HEK293 (cell line): ENCODE results near the gene RARRES2.

Source experiments
- CTCF ChIA-PET: fragments of 350-600 bp; formaldehyde crosslinking; extraction: SDS; loops from one replicate; lab custom pipeline; 2021; ENCODE audit warnings: antibody characterized with exemption; lab: Yijun Ruan, JAX
- POLR2A ChIA-PET: fragments of 300-600 bp; formaldehyde crosslinking; extraction: SDS; loops from one replicate; lab custom pipeline; 2020; ENCODE audit warnings: antibody characterized with exemption, inconsistent platforms; lab: Yijun Ruan, JAX
- H3K27ac ChIP-seq: fragments of 200-500 bp; sonication (Bioruptor generic); 2 replicates; pipeline ENCODE4 v1.5.1; 2014; ENCODE audit warnings: low read depth, low read length, control low read depth, inconsistent platforms; ENCODE audit errors: extremely low read depth
- H3K36me3 ChIP-seq, 2 experiments: fragments of 200-500 bp in 1 of 2; sonication (Bioruptor generic) in 1 of 2; 1 replicate in 1 of 2; 2 replicates in 1 of 2; pipeline ENCODE4 v1.5.1; 2014 to 2017; ENCODE audit warnings: inconsistent platforms in 2 of 2, low read length in 2 of 2; ENCODE audit not compliant: control insufficient read depth in 2 of 2, insufficient read depth in 1 of 2
- H3K4me1 ChIP-seq: fragments of 200-500 bp; sonication (Bioruptor generic); 2 replicates; pipeline ENCODE4 v1.5.1; 2014; ENCODE audit warnings: mild to moderate bottlenecking, low read length, inconsistent platforms; ENCODE audit not compliant: control insufficient read depth, insufficient read depth
- H3K4me3 ChIP-seq: 2 replicates; pipeline ENCODE4 v1.5.1; 2011; ENCODE audit warnings: low read depth, mild to moderate bottlenecking, control low read depth, low read length, moderate library complexity
- H3K9me3 ChIP-seq: fragments of 200-500 bp; sonication (Bioruptor generic); 2 replicates; pipeline ENCODE4 v1.5.1; 2014; ENCODE audit warnings: low read depth, low read length, inconsistent platforms; ENCODE audit not compliant: control insufficient read depth, insufficient read depth
- HOXD13 ChIP-seq: sonication (generic); formaldehyde crosslinking; IDR thresholded peaks from 2 replicates; pipeline ENCODE4 v1.8.0; 2022; ENCODE audit warnings: missing genetic modification reagents, borderline replicate concordance
- KLF7 ChIP-seq: fragments of 450-650 bp; formaldehyde crosslinking; IDR thresholded peaks from 2 replicates; pipeline ENCODE4 v1.5.1; 2016; ENCODE audit warnings: missing biosample characterization, missing genetic modification characterization, borderline replicate concordance
- PRDM1 ChIP-seq: fragments of 450-650 bp; formaldehyde crosslinking; IDR thresholded peaks from 2 replicates; pipeline ENCODE4; 2016; ENCODE audit warnings: missing biosample characterization, missing genetic modification characterization
- RBAK ChIP-seq: fragments of 450-650 bp; formaldehyde crosslinking; IDR thresholded peaks from 2 replicates; pipeline ENCODE4 v1.5.1; 2016; ENCODE audit warnings: missing biosample characterization, missing genetic modification characterization
- REPIN1 ChIP-seq: fragments of 450-650 bp; formaldehyde crosslinking; IDR thresholded peaks from 2 replicates; pipeline ENCODE4 v1.5.1; 2017; ENCODE audit warnings: missing biosample characterization, missing genetic modification characterization, low read depth
- YY2 ChIP-seq: fragments of 450-650 bp; formaldehyde crosslinking; IDR thresholded peaks from 2 replicates; pipeline ENCODE4 v1.5.1; 2016; ENCODE audit warnings: missing biosample characterization, missing genetic modification characterization
- ZBTB48 ChIP-seq: fragments of 450-650 bp; formaldehyde crosslinking; IDR thresholded peaks from 2 replicates; pipeline ENCODE4 v1.5.1; 2016; ENCODE audit warnings: missing biosample characterization, missing genetic modification characterization
- ZBTB8A ChIP-seq: fragments of 450-650 bp; formaldehyde crosslinking; IDR thresholded peaks from 2 replicates; pipeline ENCODE4 v1.5.1; 2016; ENCODE audit warnings: missing biosample characterization, missing genetic modification characterization
- ZNF112 ChIP-seq: fragments of 450-650 bp; formaldehyde crosslinking; IDR thresholded peaks from 2 replicates; pipeline ENCODE4 v1.5.0; 2017; ENCODE audit warnings: missing biosample characterization, missing genetic modification characterization
- ZNF155 ChIP-seq: fragments of 450-650 bp; formaldehyde crosslinking; IDR thresholded peaks from 2 replicates; pipeline ENCODE4 v1.5.1; 2016; ENCODE audit warnings: missing biosample characterization, missing genetic modification characterization
- ZNF221 ChIP-seq: fragments of 450-650 bp; formaldehyde crosslinking; IDR thresholded peaks from 2 replicates; pipeline ENCODE4 v1.5.1; 2017; ENCODE audit warnings: missing biosample characterization, missing genetic modification characterization, borderline replicate concordance
- ZNF223 ChIP-seq: fragments of 450-650 bp; formaldehyde crosslinking; IDR thresholded peaks from 2 replicates; pipeline ENCODE4 v1.5.1; 2016; ENCODE audit warnings: missing biosample characterization, missing genetic modification characterization
- ZNF324 ChIP-seq: fragments of 450-650 bp; formaldehyde crosslinking; IDR thresholded peaks from 2 replicates; pipeline ENCODE4 v1.5.1; 2016; ENCODE audit warnings: missing biosample characterization, missing genetic modification characterization
- ZNF341 ChIP-seq: fragments of 450-650 bp; formaldehyde crosslinking; IDR thresholded peaks from 2 replicates; pipeline ENCODE4; 2016; ENCODE audit warnings: low read depth, missing biosample characterization, missing genetic modification characterization
- ZNF433 ChIP-seq: fragments of 450-650 bp; formaldehyde crosslinking; IDR thresholded peaks from 2 replicates; pipeline ENCODE4 v1.5.1; 2016; ENCODE audit warnings: missing biosample characterization, missing genetic modification characterization, low read depth
- ZNF473 ChIP-seq: fragments of 450-650 bp; formaldehyde crosslinking; IDR thresholded peaks from 2 replicates; pipeline ENCODE4 v1.5.1; 2017; ENCODE audit warnings: missing biosample characterization, missing genetic modification characterization
- ZNF530 ChIP-seq: fragments of 450-650 bp; formaldehyde crosslinking; IDR thresholded peaks from 2 replicates; pipeline ENCODE4 v1.5.1; 2016; ENCODE audit warnings: low read depth, missing biosample characterization, missing genetic modification characterization
- ZNF571 ChIP-seq: fragments of 450-650 bp; formaldehyde crosslinking; IDR thresholded peaks from 2 replicates; pipeline ENCODE4 v1.5.0; 2017; ENCODE audit warnings: missing biosample characterization, missing genetic modification characterization
- ZNF664 ChIP-seq: fragments of 450-650 bp; formaldehyde crosslinking; IDR thresholded peaks from 2 replicates; pipeline ENCODE4 v1.5.1; 2016; ENCODE audit warnings: missing biosample characterization, missing genetic modification characterization
- ZNF76 ChIP-seq: fragments of 450-650 bp; formaldehyde crosslinking; IDR thresholded peaks from 2 replicates; pipeline ENCODE4; 2016; ENCODE audit warnings: low read depth, missing biosample characterization, missing genetic modification characterization, borderline replicate concordance
- ZNF777 ChIP-seq: fragments of 450-650 bp; formaldehyde crosslinking; IDR thresholded peaks from 2 replicates; pipeline ENCODE4 v1.5.1; 2017; ENCODE audit warnings: missing biosample characterization, missing genetic modification characterization, borderline replicate concordance
- ZNF785 ChIP-seq: fragments of 450-650 bp; formaldehyde crosslinking; IDR thresholded peaks from 2 replicates; pipeline ENCODE4 v1.5.1; 2016; ENCODE audit warnings: missing biosample characterization, missing genetic modification characterization
- ZNF791 ChIP-seq: fragments of 450-650 bp; formaldehyde crosslinking; IDR thresholded peaks from 2 replicates; pipeline ENCODE4 v1.5.1; 2016; ENCODE audit warnings: missing biosample characterization, missing genetic modification characterization
- ZNF830 ChIP-seq: fragments of 450-650 bp; IDR thresholded peaks from 2 replicates; pipeline ENCODE4 v1.5.0; 2018; ENCODE audit warnings: missing biosample characterization, missing genetic modification characterization, low read depth, mild to moderate bottlenecking, moderate library complexity
- ZNF843 ChIP-seq: fragments of 450-650 bp; formaldehyde crosslinking; IDR thresholded peaks from 2 replicates; pipeline ENCODE4 v1.5.1; 2016; ENCODE audit warnings: missing biosample characterization, missing genetic modification characterization
- TF ChIP-seq, protein P1 (sequence below): fragments of 450-650 bp; formaldehyde crosslinking; IDR thresholded peaks from 2 replicates; pipeline ENCODE4 v1.5.1; 2016; ENCODE audit warnings: missing biosample characterization, missing genetic modification characterization
- TF ChIP-seq, protein P2 (sequence below): fragments of 450-650 bp; formaldehyde crosslinking; IDR thresholded peaks from 2 replicates; pipeline ENCODE4 v1.5.1; 2017; ENCODE audit warnings: missing biosample characterization, missing genetic modification characterization
- TF ChIP-seq, protein P3 (sequence below): fragments of 450-650 bp; formaldehyde crosslinking; IDR thresholded peaks from 2 replicates; pipeline ENCODE4 v1.5.1; 2017; ENCODE audit warnings: missing biosample characterization, missing genetic modification characterization
- TF ChIP-seq, protein P4 (sequence below): fragments of 450-650 bp; formaldehyde crosslinking; IDR thresholded peaks from 2 replicates; pipeline ENCODE4 v1.5.1; 2016; ENCODE audit warnings: missing biosample characterization, missing genetic modification characterization

RARRES2 gene

GRCh38 chr7:150322114-150322832, 19.2 kb downstream of the RARRES2 start:
- Histone ChIP-seq H3K9me3 (no peaks in the 10 kb centered on the region), H3K36me3 (peaks cover 8 to 30% of the 10 kb centered on the region in 2 experiments), H3K4me1 (no peaks in the 10 kb centered on the region), H3K27ac (peak overlapping the region; percentile 50; the same call in 1 of the 2 replicates), H3K4me3 (peak overlapping the region; percentile 80)
- ChIA-PET CTCF (no interaction called here), POLR2A (no interaction called here)
- TF ChIP-seq ZNF324 (tag by site-specific recombination): no peak
- TF ChIP-seq, protein P1, sequence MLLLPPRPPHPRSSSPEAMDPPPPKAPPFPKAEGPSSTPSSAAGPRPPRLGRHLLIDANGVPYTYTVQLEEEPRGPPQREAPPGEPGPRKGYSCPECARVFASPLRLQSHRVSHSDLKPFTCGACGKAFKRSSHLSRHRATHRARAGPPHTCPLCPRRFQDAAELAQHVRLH: no peak
- TF ChIP-seq ZNF843: no peak
- TF ChIP-seq HOXD13 (CRISPR knock-in tag): no peak
- no peak for TF ChIP-seq ZNF223 (tag by site-specific recombination)
- TF ChIP-seq ZNF341 (tag by site-specific recombination): peak; percentile 60
- no peak for TF ChIP-seq ZNF830 (tag by site-specific recombination)
- 0 out of 2 replicates have a peak, but pooled peaks have one; percentile 5 for TF ChIP-seq PRDM1 (tag by site-specific recombination)
- TF ChIP-seq YY2: 0 out of 2 replicates have a peak, but pooled peaks have one; percentile 22

DNA sequence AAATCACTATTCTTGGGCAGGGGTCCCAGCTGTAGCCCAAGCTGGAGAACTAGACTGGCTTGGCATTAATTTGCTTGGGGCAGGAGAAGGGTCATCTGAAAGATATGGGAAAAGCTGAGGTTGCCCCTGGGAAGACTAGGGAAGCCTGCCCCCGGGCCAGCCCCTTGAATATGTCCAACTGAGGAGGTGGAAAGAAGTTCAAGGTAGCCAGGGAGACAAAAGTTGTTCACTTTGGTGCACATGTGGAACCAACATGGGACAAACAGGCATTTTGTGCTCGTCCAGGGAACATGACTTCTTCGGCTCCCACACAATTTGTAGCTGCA, 19.7 kb downstream of the RARRES2 start:
- Histone ChIP-seq H3K4me1 (no peaks in the 10 kb centered on the region), H3K27ac (no peak overlapping the region), H3K4me3 (no peak overlapping the region), H3K9me3 (no peaks in the 10 kb centered on the region), H3K36me3 (peaks cover 5 to 25% of the 10 kb centered on the region in 2 experiments; a peak in 2 of 3 replicates)
- CTCF ChIA-PET: no interaction called here
- POLR2A ChIA-PET: no interaction called here
- TF ChIP-seq RBAK (tag by site-specific recombination): no peak
- no peak for TF ChIP-seq ZNF571 (tag by site-specific recombination)
- no peak for TF ChIP-seq ZNF530 (tag by site-specific recombination)
- TF ChIP-seq, protein P2, sequence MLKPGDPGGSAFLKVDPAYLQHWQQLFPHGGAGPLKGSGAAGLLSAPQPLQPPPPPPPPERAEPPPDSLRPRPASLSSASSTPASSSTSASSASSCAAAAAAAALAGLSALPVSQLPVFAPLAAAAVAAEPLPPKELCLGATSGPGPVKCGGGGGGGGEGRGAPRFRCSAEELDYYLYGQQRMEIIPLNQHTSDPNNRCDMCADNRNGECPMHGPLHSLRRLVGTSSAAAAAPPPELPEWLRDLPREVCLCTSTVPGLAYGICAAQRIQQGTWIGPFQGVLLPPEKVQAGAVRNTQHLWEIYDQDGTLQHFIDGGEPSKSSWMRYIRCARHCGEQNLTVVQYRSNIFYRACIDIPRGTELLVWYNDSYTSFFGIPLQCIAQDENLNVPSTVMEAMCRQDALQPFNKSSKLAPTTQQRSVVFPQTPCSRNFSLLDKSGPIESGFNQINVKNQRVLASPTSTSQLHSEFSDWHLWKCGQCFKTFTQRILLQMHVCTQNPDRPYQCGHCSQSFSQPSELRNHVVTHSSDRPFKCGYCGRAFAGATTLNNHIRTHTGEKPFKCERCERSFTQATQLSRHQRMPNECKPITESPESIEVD (tag by site-specific recombination): no peak
- no peak for TF ChIP-seq ZNF785
- TF ChIP-seq ZNF777 (tag by site-specific recombination): no peak
- no peak for TF ChIP-seq ZNF76
- TF ChIP-seq ZNF155 (tag by site-specific recombination): no peak
- TF ChIP-seq, protein P3, sequence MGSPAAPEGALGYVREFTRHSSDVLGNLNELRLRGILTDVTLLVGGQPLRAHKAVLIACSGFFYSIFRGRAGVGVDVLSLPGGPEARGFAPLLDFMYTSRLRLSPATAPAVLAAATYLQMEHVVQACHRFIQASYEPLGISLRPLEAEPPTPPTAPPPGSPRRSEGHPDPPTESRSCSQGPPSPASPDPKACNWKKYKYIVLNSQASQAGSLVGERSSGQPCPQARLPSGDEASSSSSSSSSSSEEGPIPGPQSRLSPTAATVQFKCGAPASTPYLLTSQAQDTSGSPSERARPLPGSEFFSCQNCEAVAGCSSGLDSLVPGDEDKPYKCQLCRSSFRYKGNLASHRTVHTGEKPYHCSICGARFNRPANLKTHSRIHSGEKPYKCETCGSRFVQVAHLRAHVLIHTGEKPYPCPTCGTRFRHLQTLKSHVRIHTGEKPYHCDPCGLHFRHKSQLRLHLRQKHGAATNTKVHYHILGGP: no peak
- no peak for TF ChIP-seq ZNF112 (tag by site-specific recombination)
- TF ChIP-seq ZNF433 (tag by site-specific recombination): no peak
- TF ChIP-seq ZNF791 (tag by site-specific recombination): no peak
- TF ChIP-seq ZNF221 (tag by site-specific recombination): no peak
- TF ChIP-seq, protein P4, sequence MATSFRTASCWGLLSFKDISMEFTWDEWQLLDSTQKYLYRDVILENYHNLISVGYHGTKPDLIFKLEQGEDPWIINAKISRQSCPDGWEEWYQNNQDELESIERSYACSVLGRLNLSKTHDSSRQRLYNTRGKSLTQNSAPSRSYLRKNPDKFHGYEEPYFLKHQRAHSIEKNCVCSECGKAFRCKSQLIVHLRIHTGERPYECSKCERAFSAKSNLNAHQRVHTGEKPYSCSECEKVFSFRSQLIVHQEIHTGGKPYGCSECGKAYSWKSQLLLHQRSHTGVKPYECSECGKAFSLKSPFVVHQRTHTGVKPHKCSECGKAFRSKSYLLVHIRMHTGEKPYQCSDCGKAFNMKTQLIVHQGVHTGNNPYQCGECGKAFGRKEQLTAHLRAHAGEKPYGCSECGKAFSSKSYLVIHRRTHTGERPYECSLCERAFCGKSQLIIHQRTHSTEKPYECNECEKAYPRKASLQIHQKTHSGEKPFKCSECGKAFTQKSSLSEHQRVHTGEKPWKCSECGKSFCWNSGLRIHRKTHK (tag by site-specific recombination): no peak
- TF ChIP-seq ZNF664: no peak
- TF ChIP-seq REPIN1 (tag by site-specific recombination): no peak
- TF ChIP-seq KLF7 (tag by site-specific recombination): no peak
- no peak for TF ChIP-seq ZBTB8A (tag by site-specific recombination)
- TF ChIP-seq ZNF473 (tag by site-specific recombination): no peak
- no peak for TF ChIP-seq ZBTB48 (tag by site-specific recombination)
